Progenitor cell of endocrine pancreas (in vitro differentiated cells): ENCODE results near the gene APCDD1. TPM values are rescaled to one million over a fixed set of nuclear protein-coding genes. Genes with fewer than 3 reads are reported as not detected.

Experiments used
- DNase-seq: peaks from one replicate; pipeline ENCODE4 v3.0.0; 2021; ENCODE audit warnings: low spot score; ENCODE audit not compliant: unreplicated experiment
- H3K27ac Mint-ChIP-seq: 2 replicates; pipeline ENCODE4 v1.8.0; 2021; ENCODE audit warnings: mild to moderate bottlenecking, moderate library complexity, mixed read lengths
- H3K27me3 Mint-ChIP-seq: 2 replicates; pipeline ENCODE4 v1.8.0; 2021; ENCODE audit warnings: mixed read lengths
- H3K36me3 Mint-ChIP-seq: 2 replicates; pipeline ENCODE4 v1.8.0; 2022; ENCODE audit warnings: mixed read lengths; ENCODE audit not compliant: insufficient read depth
- H3K4me1 Mint-ChIP-seq: 2 replicates; pipeline ENCODE4 v1.8.0; 2021; ENCODE audit warnings: low read depth, mixed read lengths
- H3K4me3 Mint-ChIP-seq: 2 replicates; pipeline ENCODE4 v1.8.0; 2021; ENCODE audit warnings: low read depth, mild to moderate bottlenecking, moderate library complexity, mixed read lengths
- H3K9me3 Mint-ChIP-seq: 2 replicates; pipeline ENCODE4 v1.8.0; 2021; ENCODE audit warnings: low read depth, mixed read lengths
- total RNA-seq: library from RNA; stranded (reverse); gene quantifications from 2 replicates; pipeline ENCODE4 v1.2.1, GENCODE V29; 2021
- TF ChIP-seq, protein P1 (sequence below): fragments of 200-600 bp; sonication (generic); IDR thresholded peaks from one replicate; pipeline ENCODE4 v1.5.0; 2021; ENCODE audit warnings: antibody characterized with exemption, mild to moderate bottlenecking; ENCODE audit not compliant: unreplicated experiment

APCDD1 gene
- total RNA-seq, 1 donor from 2014 or later = 9.7 TPM

DNA sequence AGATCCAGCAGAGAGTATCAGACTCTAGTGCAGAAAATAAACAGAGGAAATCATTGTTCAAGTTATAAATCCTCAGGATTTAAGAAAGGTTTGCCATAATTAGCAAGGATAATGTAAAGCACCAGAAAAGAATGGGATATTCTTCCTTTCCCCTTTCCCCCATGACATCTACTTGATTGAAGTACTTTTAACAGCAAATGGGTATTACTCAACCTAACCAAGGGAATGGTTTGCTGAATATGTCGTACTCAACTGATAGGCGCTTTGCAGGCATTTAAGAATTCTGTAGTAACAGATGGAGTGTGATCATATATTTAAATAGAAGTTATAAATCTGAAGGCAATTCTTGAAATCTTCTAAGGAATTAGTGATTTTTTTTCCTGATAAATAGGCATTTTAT lies 2.7 kb downstream of the APCDD1 start:
- peaks cover 18% of the 10 kb centered on the region for H3K4me1 Mint-ChIP-seq
- H3K27ac Mint-ChIP-seq = no peak overlapping the region
- no peaks in the 10 kb centered on the region for H3K9me3 Mint-ChIP-seq
- DNase-seq = no peak
- peaks cover 37% of the 10 kb centered on the region for H3K27me3 Mint-ChIP-seq
- no peaks in the 10 kb centered on the region for H3K36me3 Mint-ChIP-seq
- H3K4me3 Mint-ChIP-seq = no peak overlapping the region
- TF ChIP-seq, protein P1, sequence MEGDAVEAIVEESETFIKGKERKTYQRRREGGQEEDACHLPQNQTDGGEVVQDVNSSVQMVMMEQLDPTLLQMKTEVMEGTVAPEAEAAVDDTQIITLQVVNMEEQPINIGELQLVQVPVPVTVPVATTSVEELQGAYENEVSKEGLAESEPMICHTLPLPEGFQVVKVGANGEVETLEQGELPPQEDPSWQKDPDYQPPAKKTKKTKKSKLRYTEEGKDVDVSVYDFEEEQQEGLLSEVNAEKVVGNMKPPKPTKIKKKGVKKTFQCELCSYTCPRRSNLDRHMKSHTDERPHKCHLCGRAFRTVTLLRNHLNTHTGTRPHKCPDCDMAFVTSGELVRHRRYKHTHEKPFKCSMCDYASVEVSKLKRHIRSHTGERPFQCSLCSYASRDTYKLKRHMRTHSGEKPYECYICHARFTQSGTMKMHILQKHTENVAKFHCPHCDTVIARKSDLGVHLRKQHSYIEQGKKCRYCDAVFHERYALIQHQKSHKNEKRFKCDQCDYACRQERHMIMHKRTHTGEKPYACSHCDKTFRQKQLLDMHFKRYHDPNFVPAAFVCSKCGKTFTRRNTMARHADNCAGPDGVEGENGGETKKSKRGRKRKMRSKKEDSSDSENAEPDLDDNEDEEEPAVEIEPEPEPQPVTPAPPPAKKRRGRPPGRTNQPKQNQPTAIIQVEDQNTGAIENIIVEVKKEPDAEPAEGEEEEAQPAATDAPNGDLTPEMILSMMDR = no peak

DNA sequence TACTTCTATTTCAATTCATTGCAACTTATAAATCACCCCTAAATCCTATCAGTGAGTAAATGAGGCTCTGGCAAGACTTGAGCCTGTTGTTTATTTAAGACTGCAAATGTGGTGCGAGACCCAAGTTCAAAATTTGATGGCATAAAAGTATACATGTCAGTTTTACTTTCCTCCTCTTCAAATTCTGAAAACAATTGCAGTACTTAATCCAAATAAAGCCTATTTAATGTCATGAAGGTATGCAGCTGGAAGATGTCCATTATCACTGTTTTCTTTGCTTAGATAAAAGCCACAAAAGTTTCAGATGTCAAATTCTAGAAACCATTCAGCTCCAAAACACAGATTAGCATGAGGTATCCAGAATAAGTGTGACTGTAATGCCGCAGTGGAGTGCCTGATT lies 3.3 kb downstream of the APCDD1 start:
- no peak overlapping the region for H3K27ac Mint-ChIP-seq

DNA sequence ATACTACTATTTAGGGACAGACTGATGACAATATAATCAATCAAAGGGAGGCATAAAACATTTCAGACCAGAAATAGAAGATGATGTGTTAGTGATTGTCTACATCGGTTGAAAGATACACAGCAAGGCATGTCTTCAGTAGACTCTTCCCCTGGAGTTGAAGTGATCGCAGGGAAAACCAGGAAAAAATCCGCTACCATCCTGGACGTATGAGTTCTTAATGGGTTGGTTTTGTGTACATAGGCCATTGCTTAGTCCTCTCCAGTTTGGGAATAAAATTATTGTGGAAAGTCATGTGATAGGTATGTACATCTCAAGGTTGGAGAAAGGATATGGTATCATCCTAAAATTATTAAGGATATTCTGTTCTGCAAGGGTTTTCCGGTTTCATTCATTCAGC lies 4.3 kb downstream of the APCDD1 start:
- DNase-seq = no peak
- TF ChIP-seq, protein P1 = no peak
- H3K4me1 Mint-ChIP-seq = peaks cover 18% of the 10 kb centered on the region

More for the DNA sequence above, 3.3 kb downstream of the APCDD1 start:
- no peak overlapping the region for H3K4me3 Mint-ChIP-seq
- DNase-seq = no peak
- peaks cover 31% of the 10 kb centered on the region for H3K27me3 Mint-ChIP-seq
- no peaks in the 10 kb centered on the region for H3K36me3 Mint-ChIP-seq
- H3K4me1 Mint-ChIP-seq = peaks cover 18% of the 10 kb centered on the region
- no peaks in the 10 kb centered on the region for H3K9me3 Mint-ChIP-seq
- TF ChIP-seq, protein P1 = no peak

DNA sequence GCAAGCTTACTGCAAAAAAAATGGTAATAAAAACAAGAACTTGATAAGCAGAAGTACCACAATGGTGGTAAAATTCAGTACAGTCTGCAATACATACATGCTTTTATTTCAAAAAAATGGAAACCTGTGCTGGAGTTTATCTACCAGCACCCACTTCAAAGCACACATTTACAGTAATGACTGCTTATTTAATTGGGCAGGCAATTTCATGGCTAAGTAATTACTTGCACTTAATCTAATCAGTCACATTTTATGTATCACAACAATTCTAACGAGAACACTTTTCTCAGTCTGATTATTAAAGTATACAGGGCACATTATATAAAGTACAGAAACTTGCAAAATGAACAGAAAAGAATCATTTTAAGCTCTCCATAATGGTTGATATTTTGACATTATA lies 5.2 kb downstream of the APCDD1 start:
- TF ChIP-seq, protein P1 = no peak
- no peak overlapping the region for H3K27ac Mint-ChIP-seq
- H3K9me3 Mint-ChIP-seq = no peaks in the 10 kb centered on the region
- H3K36me3 Mint-ChIP-seq = no peaks in the 10 kb centered on the region
- DNase-seq = no peak
- peaks cover 26% of the 10 kb centered on the region for H3K27me3 Mint-ChIP-seq
- no peak overlapping the region for H3K4me3 Mint-ChIP-seq
- H3K4me1 Mint-ChIP-seq = peaks cover 20% of the 10 kb centered on the region

More for the DNA sequence above, 4.3 kb downstream of the APCDD1 start:
- Mint-ChIP-seq H3K27ac (no peak overlapping the region), H3K36me3 (no peaks in the 10 kb centered on the region), H3K27me3 (peaks cover 26% of the 10 kb centered on the region), H3K4me3 (no peak overlapping the region), H3K9me3 (no peaks in the 10 kb centered on the region)

DNA sequence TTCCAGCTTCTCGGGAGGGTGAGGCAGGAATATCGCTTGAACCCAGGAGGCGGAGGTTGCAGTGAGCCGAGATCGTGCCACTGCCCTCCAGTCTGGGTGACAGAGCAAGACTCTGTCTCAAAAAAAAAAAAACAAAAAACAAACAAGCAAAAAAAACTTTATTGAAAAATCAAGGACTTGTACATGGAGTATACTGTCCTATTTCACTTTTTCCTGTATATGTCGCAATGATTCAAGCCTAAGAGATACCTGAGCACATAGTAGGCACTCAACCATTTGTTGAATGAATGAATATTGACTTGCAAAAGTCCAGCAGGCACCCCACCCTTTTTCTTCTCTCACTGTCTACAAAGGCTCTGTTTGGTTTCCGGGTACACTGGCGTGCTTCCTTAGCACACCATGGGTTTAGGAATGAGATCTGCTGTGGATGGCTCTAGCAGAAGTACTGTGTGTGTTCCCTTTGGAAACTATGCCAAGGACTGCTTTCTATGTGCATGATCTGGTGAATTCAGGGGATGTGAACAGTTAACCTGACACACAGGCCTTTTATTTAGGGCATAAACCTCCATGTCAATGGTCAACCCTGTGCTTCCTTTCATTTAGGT lies 6.1 kb downstream of the APCDD1 start:
- no peak overlapping the region for H3K27ac Mint-ChIP-seq
- DNase-seq = no peak
- TF ChIP-seq, protein P1 = no peak
- no peak overlapping the region for H3K4me3 Mint-ChIP-seq
- no peaks in the 10 kb centered on the region for H3K36me3 Mint-ChIP-seq
- H3K27me3 Mint-ChIP-seq = peaks cover 22% of the 10 kb centered on the region
- peaks cover 17% of the 10 kb centered on the region for H3K4me1 Mint-ChIP-seq
- no peaks in the 10 kb centered on the region for H3K9me3 Mint-ChIP-seq
